ENCODE data around the gene ACSM3. TPM values are rescaled to one million over a fixed set of nuclear protein-coding genes. Genes with fewer than 3 reads are reported as not detected.
A peak's percentile ranks its signal among the peaks of the same experiment; 100 is the strongest.
"Not testable (repeated sequence)": the region's sequence is repeated elsewhere in the genome, so short reads cannot be mapped to it uniquely, and the experiment has no call there.

The ACSM3 gene
- total and polyA plus RNA-seq, 4 donors, result 0.49 to 2.2 (median 0.99) TPM

DNA sequence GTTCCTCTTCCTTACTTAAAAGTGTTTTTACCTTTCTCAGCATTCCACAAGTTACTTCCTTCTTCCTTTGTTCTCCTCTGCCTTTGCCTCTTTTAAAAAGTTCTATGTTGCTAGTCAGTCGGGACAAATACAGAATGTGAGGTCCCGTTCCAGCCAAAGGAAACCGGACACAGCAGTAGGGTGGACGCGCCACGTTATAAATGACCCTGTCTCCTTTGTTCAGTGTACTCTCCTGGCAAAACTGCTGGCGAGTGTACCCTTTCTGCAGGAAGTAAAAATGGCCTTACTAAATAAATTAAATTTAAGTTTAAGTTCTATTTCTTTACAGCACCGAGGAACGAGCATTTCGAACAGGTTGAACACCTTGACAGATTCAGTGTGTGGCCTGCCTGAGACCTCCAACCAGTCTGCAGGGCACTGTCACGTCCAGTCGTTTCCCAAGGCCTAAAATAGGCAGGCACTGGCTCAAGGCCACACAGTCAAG is 41.9 kb downstream of the ACSM3 start:
- Histone ChIP-seq H3K4me3 (ENCODE audit: low read length in 2 of 2) (peak overlapping the region; percentile 51 to 74), H3K27ac (ENCODE audit: low read depth in 1 of 2, low read length in 2 of 2) (peak overlapping the region; percentile 47 to 98)
- H3K27me3 ChIP-seq (ENCODE audit: control insufficient read depth in 1 of 2, insufficient read depth in 2 of 2, low read length in 1 of 2); H3K4me1 ChIP-seq (ENCODE audit: control insufficient read depth in 1 of 2, insufficient read depth in 2 of 2, low read length in 2 of 2); DNase-seq; H3K9me3 ChIP-seq (ENCODE audit: control insufficient read depth, low read length); H3K36me3 ChIP-seq (ENCODE audit: control insufficient read depth in 1 of 2, insufficient read depth in 2 of 2, low read length in 1 of 2): not testable (repeated sequence)
- 4 to 5% methylated on average over 12 of the region's 12 CpGs for WGBS, 2 donors
- ATAC-seq (ENCODE audit: low FRiP score), result peak; percentile 77
- intact Hi-C loops (cut with DNase I), result loop anchor here in 1 of 2 donors (5.0 to 10.0 kb wide), 3 partner anchors 193 to 499 kb away; no protein-coding TSS in a partner anchor

DNA sequence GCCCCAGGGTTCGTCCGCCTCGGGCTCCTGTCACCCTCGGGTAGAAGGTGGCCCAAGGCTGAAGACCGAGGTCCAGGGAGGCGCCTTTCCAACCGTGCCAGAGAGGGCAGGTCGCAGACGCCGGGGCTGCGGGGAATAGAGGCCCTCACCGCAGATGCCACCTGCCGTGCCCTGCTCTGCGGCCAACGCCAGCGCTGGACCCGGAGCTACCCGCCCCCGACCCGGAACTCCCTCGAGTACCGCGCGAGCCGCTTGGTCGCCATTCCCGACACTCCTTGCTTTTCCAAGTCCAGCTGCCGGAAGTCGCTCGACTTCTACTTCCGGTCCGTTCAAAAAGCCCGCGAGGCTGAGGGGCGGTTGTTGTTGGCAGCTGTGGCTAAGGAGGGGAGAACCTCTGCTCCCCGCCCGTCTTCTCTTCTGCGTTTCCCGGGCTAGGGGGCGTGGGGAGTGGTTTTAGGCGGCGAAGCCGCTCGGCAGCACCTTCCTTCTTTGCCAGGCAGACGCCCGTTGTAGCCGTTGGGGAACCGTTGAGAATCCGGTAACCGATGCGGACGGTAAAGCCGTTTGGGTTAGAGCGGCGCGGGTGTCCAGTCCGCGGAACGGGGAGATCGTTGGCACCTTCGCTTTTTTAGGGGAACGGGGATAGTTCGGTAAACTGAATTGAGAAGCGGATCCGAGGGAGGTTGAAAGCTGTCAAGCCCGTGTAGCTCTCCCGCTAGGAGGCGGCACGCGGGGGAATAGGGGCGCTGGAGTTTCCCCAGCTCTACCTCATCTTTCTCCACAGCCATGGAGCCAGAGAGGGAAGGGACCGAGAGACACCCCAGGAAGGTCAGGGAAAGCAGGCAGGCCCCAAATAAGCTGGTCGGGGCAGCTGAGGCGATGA is 42.6 kb downstream of the ACSM3 start, which contains the start of the genes ERI2 and REXO5:
Gene ERI2, minus strand, starts transcription at position 305 of the 883 bp plus-strand sequence. Its CDS starts 42 bp downstream, at position 263.
Gene REXO5, plus strand, starts transcription at position 360 of the 883 bp plus-strand sequence. Its CDS starts 427 bp downstream, at position 787.
- Histone ChIP-seq H3K4me1 (ENCODE audit: control insufficient read depth in 1 of 2, insufficient read depth in 2 of 2, low read length in 2 of 2) (no peaks in the 10 kb centered on the region), H3K27ac (ENCODE audit: low read depth in 1 of 2, low read length in 2 of 2) (peak within 1 kb of the TSS; percentile 47 to 98), H3K9me3 (ENCODE audit: control insufficient read depth, low read length) (no peaks in the 10 kb centered on the region), H3K27me3 (ENCODE audit: control insufficient read depth in 1 of 2, insufficient read depth in 2 of 2, low read length in 1 of 2) (no peaks in the 10 kb centered on the region), H3K4me3 (ENCODE audit: low read length in 2 of 2) (peak within 1 kb of the TSS; percentile 51 to 74), H3K36me3 (ENCODE audit: control insufficient read depth in 1 of 2, insufficient read depth in 2 of 2, low read length in 1 of 2) (no peaks in the 10 kb centered on the region)
- 0% methylated on average over 71 to 74 of the region's 74 CpGs for WGBS, 2 donors
- DNase-seq (peak; percentile 94 to 96), ATAC-seq (ENCODE audit: low FRiP score) (peak; percentile 95)
- intact Hi-C loops (cut with DNase I), result loop anchor here in 1 of 2 donors (5.0 to 10.0 kb wide), 3 partner anchors 194 to 498 kb away; no protein-coding TSS in a partner anchor

DNA sequence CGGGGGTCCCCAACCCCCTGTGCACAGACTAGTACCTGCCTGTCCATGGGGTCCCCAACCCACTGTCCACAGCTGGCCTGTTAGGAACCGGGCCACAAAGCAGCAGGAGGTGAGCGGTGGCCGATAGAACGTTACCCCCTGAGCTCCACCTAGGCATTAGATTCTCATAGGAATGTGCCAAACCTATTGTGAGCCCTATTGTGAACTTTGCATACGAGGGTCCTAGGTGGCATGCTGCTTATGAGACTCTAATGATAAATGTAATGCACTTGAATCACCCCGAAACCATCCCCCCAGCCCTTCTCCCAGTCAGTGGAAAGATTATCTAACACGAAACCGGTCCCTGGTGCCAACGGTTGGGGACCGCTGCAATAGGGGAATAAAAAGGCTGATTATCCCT is 44.0 kb downstream of the ACSM3 start:
- H3K27me3 ChIP-seq (ENCODE audit: control insufficient read depth in 1 of 2, insufficient read depth in 2 of 2, low read length in 1 of 2), result no peaks in the 10 kb centered on the region
- 87 to 94% methylated on average over 11 of the region's 11 CpGs for WGBS, 2 donors
- H3K9me3 ChIP-seq (ENCODE audit: control insufficient read depth, low read length), result no peaks in the 10 kb centered on the region
- no peaks in the 10 kb centered on the region for H3K36me3 ChIP-seq (ENCODE audit: control insufficient read depth in 1 of 2, insufficient read depth in 2 of 2, low read length in 1 of 2)
- ATAC-seq (ENCODE audit: low FRiP score) (no peak), DNase-seq (no peak)
- H3K4me3 ChIP-seq (ENCODE audit: low read length in 2 of 2), result no peak overlapping the region
- intact Hi-C loops (cut with DNase I), result loop anchor here in 1 of 2 donors (5.0 to 10.0 kb wide), 3 partner anchors 196 to 497 kb away; no protein-coding TSS in a partner anchor
- no peaks in the 10 kb centered on the region for H3K4me1 ChIP-seq (ENCODE audit: control insufficient read depth in 1 of 2, insufficient read depth in 2 of 2, low read length in 2 of 2)
- no peak overlapping the region for H3K27ac ChIP-seq (ENCODE audit: low read depth in 1 of 2, low read length in 2 of 2)

DNA sequence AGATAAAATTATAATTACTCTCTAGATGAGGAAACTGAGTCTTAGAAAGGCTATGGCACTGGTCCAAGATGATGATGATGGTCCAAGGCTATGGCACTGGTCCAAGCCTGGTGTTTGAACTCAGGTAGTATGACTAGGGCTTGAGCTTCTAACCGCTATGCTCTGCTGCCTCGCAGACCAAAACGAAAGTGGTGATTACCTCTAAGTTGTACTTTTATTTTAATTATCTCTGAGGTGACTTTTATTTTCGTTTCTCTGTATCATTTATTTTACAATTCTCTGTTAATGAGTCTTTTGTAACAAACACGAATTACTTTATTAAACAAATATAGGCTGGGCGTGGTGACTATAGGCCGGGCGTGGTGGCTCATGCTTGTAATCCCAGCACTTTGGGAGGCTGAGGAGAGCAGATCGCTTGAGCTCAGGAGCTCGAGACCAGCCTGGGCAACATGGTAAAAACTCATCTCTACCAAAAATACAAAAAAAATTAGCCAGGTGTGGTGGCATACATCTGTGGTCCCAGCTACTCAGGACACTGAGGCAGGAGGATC is 48.1 kb downstream of the ACSM3 start:
- no peaks in the 10 kb centered on the region for H3K36me3 ChIP-seq (ENCODE audit: control insufficient read depth in 1 of 2, insufficient read depth in 2 of 2, low read length in 1 of 2)
- no peak overlapping the region for H3K27ac ChIP-seq (ENCODE audit: low read depth in 1 of 2, low read length in 2 of 2)
- no peak overlapping the region for H3K4me3 ChIP-seq (ENCODE audit: low read length in 2 of 2)
- WGBS, 2 donors, result 95% methylated on average over 10 of the region's 10 CpGs
- H3K9me3 ChIP-seq (ENCODE audit: control insufficient read depth, low read length), result no peaks in the 10 kb centered on the region
- no peaks in the 10 kb centered on the region for H3K27me3 ChIP-seq (ENCODE audit: control insufficient read depth in 1 of 2, insufficient read depth in 2 of 2, low read length in 1 of 2)
- ATAC-seq (ENCODE audit: low FRiP score) (no peak), DNase-seq (no peak)
- no peaks in the 10 kb centered on the region for H3K4me1 ChIP-seq (ENCODE audit: control insufficient read depth in 1 of 2, insufficient read depth in 2 of 2, low read length in 2 of 2)
- intact Hi-C loops (cut with DNase I), result no loop called here

DNA sequence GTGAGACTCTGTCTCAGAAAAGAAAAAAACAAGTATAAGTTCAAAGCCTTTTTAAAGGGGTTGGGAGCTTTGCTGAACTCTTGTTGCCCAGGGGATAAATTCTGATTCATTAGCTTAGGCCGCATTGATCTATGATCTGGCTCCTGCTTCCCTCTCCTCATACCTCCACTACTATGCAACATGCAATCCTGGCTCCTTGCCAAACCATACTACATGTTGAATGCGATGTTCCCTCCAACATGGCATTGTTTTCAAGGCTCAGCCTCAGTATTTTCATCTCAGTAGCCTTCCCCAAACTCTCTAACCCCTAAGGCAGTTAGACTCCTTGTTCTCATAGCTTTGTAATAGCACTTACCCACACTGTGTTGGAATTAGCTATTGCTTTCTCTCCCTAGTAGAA is 48.7 kb downstream of the ACSM3 start:
- ATAC-seq (ENCODE audit: low FRiP score), result no peak
- WGBS, 2 donors, result 68 to 72% methylated on average over 2 of the region's 2 CpGs
- H3K27ac ChIP-seq (ENCODE audit: low read depth in 1 of 2, low read length in 2 of 2), result no peak overlapping the region
- H3K9me3 ChIP-seq (ENCODE audit: control insufficient read depth, low read length), result no peaks in the 10 kb centered on the region
- intact Hi-C loops (cut with DNase I), result no loop called here
- no peak for DNase-seq
- no peak overlapping the region for H3K4me3 ChIP-seq (ENCODE audit: low read length in 2 of 2)
- H3K4me1 ChIP-seq (ENCODE audit: control insufficient read depth in 1 of 2, insufficient read depth in 2 of 2, low read length in 2 of 2), result no peaks in the 10 kb centered on the region
- no peaks in the 10 kb centered on the region for H3K27me3 ChIP-seq (ENCODE audit: control insufficient read depth in 1 of 2, insufficient read depth in 2 of 2, low read length in 1 of 2)
- no peaks in the 10 kb centered on the region for H3K36me3 ChIP-seq (ENCODE audit: control insufficient read depth in 1 of 2, insufficient read depth in 2 of 2, low read length in 1 of 2)

DNA sequence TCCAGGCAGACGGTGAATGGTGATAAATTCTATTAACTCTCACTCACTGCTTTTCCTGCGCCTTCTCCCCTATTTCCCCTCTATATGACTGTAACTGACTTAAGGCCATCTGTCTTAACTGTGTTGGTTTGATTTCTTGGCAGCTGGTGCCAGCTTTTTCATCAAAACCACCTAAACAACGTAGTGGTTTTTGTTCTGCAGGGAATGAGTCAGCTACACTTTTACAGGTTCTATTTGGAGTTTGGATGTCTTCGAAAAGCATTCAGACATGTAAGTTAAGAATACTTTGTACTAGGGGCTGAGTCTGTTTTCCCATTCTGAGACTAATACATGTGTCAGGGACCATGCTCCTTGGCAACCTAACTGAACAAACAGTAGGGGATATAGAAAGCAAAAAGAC is 51.0 kb downstream of the ACSM3 start:
- no peaks in the 10 kb centered on the region for H3K36me3 ChIP-seq (ENCODE audit: control insufficient read depth in 1 of 2, insufficient read depth in 2 of 2, low read length in 1 of 2)
- WGBS, 2 donors, result 69 to 75% methylated on average over 4 of the region's 4 CpGs
- DNase-seq (no peak), ATAC-seq (ENCODE audit: low FRiP score) (no peak)
- H3K4me3 ChIP-seq (ENCODE audit: low read length in 2 of 2), result no peak overlapping the region
- H3K27me3 ChIP-seq (ENCODE audit: control insufficient read depth in 1 of 2, insufficient read depth in 2 of 2, low read length in 1 of 2), result no peaks in the 10 kb centered on the region
- H3K4me1 ChIP-seq (ENCODE audit: control insufficient read depth in 1 of 2, insufficient read depth in 2 of 2, low read length in 2 of 2), result no peaks in the 10 kb centered on the region
- H3K9me3 ChIP-seq (ENCODE audit: control insufficient read depth, low read length), result no peaks in the 10 kb centered on the region
- intact Hi-C loops (cut with DNase I), result no loop called here
- no peak overlapping the region for H3K27ac ChIP-seq (ENCODE audit: low read depth in 1 of 2, low read length in 2 of 2)

DNA sequence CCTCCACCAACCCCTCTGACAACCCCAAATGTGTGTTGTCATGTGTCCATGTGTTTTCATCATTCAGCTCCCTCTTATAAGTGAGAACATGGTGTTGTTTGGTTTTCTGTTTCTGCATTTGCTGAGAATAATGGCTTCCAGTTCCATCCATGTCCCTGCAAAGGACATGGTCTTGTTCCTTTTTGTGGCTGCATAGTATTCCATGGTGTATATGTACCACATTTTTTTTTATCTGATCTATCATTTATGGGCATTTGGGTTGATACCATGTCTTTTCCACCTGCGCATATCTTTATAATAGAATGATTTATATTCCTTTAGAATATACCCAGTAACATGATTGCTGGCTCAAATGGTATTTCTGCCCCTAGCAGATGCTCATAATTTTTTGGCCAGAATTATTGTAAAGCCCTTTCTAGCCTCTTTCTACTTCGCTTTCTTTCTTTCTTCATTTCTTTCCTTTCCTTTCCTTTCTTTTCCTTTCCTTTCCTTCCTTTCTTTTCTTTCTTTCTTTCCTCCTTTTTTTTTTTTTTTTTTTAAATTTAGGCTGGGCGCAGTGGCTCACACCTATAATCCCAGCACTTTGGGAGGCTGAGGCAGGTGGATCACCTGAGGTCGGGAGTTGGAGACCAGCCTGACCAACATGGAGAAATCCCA is 55.2 kb downstream of the ACSM3 start:
- H3K36me3 ChIP-seq (ENCODE audit: control insufficient read depth in 1 of 2, insufficient read depth in 2 of 2, low read length in 1 of 2), result no peaks in the 10 kb centered on the region
- H3K4me3 ChIP-seq (ENCODE audit: low read length in 2 of 2), result no peak overlapping the region
- intact Hi-C loops (cut with DNase I), result no loop called here
- H3K9me3 ChIP-seq (ENCODE audit: control insufficient read depth, low read length), result no peaks in the 10 kb centered on the region
- no peaks in the 10 kb centered on the region for H3K27me3 ChIP-seq (ENCODE audit: control insufficient read depth in 1 of 2, insufficient read depth in 2 of 2, low read length in 1 of 2)
- H3K4me1 ChIP-seq (ENCODE audit: control insufficient read depth in 1 of 2, insufficient read depth in 2 of 2, low read length in 2 of 2), result no peaks in the 10 kb centered on the region
- DNase-seq (no peak), ATAC-seq (ENCODE audit: low FRiP score) (no peak)
- WGBS, 2 donors, result 97 to 100% methylated on average over 4 of the region's 4 CpGs
- no peak overlapping the region for H3K27ac ChIP-seq (ENCODE audit: low read depth in 1 of 2, low read length in 2 of 2)

DNA sequence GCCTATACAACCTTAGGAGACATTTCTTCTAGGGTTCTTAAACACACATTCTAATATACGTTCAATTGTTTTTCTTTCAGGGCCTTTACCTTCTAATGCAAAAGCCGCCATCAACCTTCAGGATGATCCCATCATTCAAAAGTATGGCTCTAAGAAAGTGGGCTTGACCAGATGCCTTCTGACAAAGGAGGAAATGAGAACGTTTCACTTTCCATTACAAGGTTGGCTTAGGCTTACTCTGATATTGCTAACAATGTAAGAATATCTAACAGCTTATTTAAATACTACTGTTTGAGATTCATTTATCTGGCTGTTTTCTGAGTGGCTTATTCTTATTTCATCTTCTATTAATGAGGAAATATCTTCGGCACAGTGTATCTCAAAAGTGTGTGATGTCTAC is 57.9 kb downstream of the ACSM3 start:
- ATAC-seq (ENCODE audit: low FRiP score) (no peak), DNase-seq (no peak)
- Histone ChIP-seq H3K4me1 (ENCODE audit: control insufficient read depth in 1 of 2, insufficient read depth in 2 of 2, low read length in 2 of 2) (no peaks in the 10 kb centered on the region), H3K27me3 (ENCODE audit: control insufficient read depth in 1 of 2, insufficient read depth in 2 of 2, low read length in 1 of 2) (no peaks in the 10 kb centered on the region), H3K36me3 (ENCODE audit: control insufficient read depth in 1 of 2, insufficient read depth in 2 of 2, low read length in 1 of 2) (no peaks in the 10 kb centered on the region), H3K9me3 (ENCODE audit: control insufficient read depth, low read length) (no peaks in the 10 kb centered on the region), H3K4me3 (ENCODE audit: low read length in 2 of 2) (no peak overlapping the region), H3K27ac (ENCODE audit: low read depth in 1 of 2, low read length in 2 of 2) (no peak overlapping the region)
- 85 to 88% methylated on average over 4 of the region's 4 CpGs for WGBS, 2 donors
- intact Hi-C loops (cut with DNase I), result no loop called here
